LNCaP clone FGC (cell line): Measurements from ENCODE around the gene STIM1.
A peak's percentile ranks its signal among the peaks of the same experiment; 100 is the strongest.

Experiments used
- DNase-seq: peaks from one replicate; pipeline ENCODE4 v3.0.0-alpha.2; 2011; ENCODE audit warnings: low read depth
- H3K4me3 ChIP-seq: 2 replicates; pipeline ENCODE4 v1.5.1; 2011; ENCODE audit warnings: mild to moderate bottlenecking, low read depth, low read length, control low read depth
- TF ChIP-seq, protein P1 (sequence below): IDR thresholded peaks from 2 replicates; pipeline ENCODE4 v1.5.1; 2012; ENCODE audit warnings: mild to moderate bottlenecking; ENCODE audit not compliant: control insufficient read depth, insufficient read depth; ENCODE audit errors: extremely low read depth

STIM1 gene

DNA sequence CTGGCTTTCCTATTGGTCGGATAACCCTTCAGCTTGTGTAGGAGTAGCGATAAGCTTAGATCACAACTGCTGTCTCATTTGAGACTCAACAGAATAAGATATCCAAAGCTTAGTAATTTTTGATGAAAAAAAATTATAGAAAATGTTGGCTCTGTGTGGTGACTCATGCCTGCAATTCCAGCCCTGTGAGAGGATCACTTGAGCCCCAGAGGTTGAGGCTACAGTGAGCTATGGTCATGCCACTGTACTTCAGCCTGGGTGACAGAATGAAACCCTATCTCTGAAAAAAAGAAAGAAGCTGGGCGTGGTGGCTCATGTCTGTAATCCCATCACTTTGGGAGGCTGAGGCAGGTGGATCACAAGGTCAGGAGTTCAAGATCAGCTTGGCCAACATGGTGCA lies 183.5 kb downstream of the STIM1 start:
- H3K4me3 ChIP-seq = no peak overlapping the region
- TF ChIP-seq, protein P1, sequence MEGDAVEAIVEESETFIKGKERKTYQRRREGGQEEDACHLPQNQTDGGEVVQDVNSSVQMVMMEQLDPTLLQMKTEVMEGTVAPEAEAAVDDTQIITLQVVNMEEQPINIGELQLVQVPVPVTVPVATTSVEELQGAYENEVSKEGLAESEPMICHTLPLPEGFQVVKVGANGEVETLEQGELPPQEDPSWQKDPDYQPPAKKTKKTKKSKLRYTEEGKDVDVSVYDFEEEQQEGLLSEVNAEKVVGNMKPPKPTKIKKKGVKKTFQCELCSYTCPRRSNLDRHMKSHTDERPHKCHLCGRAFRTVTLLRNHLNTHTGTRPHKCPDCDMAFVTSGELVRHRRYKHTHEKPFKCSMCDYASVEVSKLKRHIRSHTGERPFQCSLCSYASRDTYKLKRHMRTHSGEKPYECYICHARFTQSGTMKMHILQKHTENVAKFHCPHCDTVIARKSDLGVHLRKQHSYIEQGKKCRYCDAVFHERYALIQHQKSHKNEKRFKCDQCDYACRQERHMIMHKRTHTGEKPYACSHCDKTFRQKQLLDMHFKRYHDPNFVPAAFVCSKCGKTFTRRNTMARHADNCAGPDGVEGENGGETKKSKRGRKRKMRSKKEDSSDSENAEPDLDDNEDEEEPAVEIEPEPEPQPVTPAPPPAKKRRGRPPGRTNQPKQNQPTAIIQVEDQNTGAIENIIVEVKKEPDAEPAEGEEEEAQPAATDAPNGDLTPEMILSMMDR = no peak
- DNase-seq = no peak

- no peak overlapping the region for H3K4me3 ChIP-seq
- DNase-seq = peak; percentile 30
- TF ChIP-seq, protein P1 = no peak
Measured at GRCh38 chr11:4040461-4040860, 185.0 kb downstream of the STIM1 start.

DNA sequence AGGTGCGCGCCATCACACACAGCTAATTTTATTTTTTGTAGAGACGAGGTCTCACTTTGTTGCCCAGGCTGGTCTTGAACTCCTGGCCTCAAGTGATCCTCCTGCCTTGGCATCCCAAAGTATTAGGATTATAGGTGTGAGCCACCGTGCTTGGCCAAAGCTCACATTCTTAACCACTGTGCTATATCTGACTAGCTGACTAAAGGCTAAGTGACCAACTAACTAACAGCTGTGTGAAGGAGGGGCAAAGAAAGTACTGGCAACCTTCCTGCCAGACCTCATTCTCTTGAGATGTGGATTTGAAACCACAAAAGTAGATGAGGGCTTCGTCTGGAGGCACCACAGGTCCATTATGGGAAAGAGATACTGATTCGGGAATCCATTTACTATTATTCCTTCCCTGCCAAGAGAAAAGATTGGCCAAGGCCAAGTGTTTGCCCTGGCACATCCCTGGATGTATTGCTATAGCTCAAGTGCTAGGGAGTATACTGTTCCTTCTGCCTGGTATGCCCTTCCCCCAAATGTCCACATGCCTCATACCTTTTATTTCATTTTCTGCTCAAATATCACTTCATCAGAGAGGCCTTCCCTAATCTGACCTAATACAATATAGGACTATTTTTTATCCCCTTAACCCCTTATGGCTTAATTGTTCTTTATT lies 186.4 kb downstream of the STIM1 start:
- no peak overlapping the region for H3K4me3 ChIP-seq
- no peak for DNase-seq
- TF ChIP-seq, protein P1 = no peak

- no peak overlapping the region for H3K4me3 ChIP-seq
- TF ChIP-seq, protein P1 = no peak
- no peak for DNase-seq
Measured at GRCh38 chr11:4044976-4045646, 189.6 kb downstream of the STIM1 start.

- DNase-seq = no peak
- TF ChIP-seq, protein P1 = no peak
- no peak overlapping the region for H3K4me3 ChIP-seq
Measured at GRCh38 chr11:4048340-4048739, 192.9 kb downstream of the STIM1 start.

- DNase-seq = no peak
- TF ChIP-seq, protein P1 = no peak
- H3K4me3 ChIP-seq = no peak overlapping the region
Measured at GRCh38 chr11:4049006-4049405, 193.5 kb downstream of the STIM1 start.
